Stimulated activated naive CD8-positive, alpha-beta T cell treated with anti-CD3 and anti-CD28 coated beads, Interleukin-15, Interleukin-2, amounts not matched to agents 100 ng/mL and 50 ng/mL, for 24 hours (primary cell): ENCODE data around the gene OXSR1.
"Not testable (repeated sequence)": the region's sequence is repeated elsewhere in the genome, so short reads cannot be mapped to it uniquely, and the experiment has no call there.

Experiments
- H3K27ac Mint-ChIP-seq: one replicate; pipeline ENCODE4 v1.8.0; 2021; ENCODE audit warnings: mild to moderate bottlenecking, mixed read lengths
- H3K27me3 Mint-ChIP-seq: one replicate; pipeline ENCODE4 v1.8.0; 2021; ENCODE audit warnings: mixed read lengths
- H3K36me3 Mint-ChIP-seq: one replicate; pipeline ENCODE4 v1.8.0; 2021; ENCODE audit warnings: low read depth, mixed read lengths
- H3K4me1 Mint-ChIP-seq: one replicate; pipeline ENCODE4 v1.8.0; 2021; ENCODE audit warnings: low read depth, mixed read lengths
- H3K4me3 Mint-ChIP-seq: one replicate; pipeline ENCODE4 v1.8.0; 2021; ENCODE audit warnings: mild to moderate bottlenecking, mixed read lengths
- H3K9me3 Mint-ChIP-seq: one replicate; pipeline ENCODE4 v1.8.0; 2021; ENCODE audit warnings: mixed read lengths

The OXSR1 gene

GRCh38 chr3:38124324-38125122 is 40.8 kb upstream of the OXSR1 start:
- no peaks in the 10 kb centered on the region for H3K27me3 Mint-ChIP-seq
- peaks cover 52% of the 10 kb centered on the region for H3K36me3 Mint-ChIP-seq
- peaks cover 11% of the 10 kb centered on the region for H3K4me1 Mint-ChIP-seq
- H3K9me3 Mint-ChIP-seq = no peaks in the 10 kb centered on the region
- no peak overlapping the region for H3K27ac Mint-ChIP-seq
- no peak overlapping the region for H3K4me3 Mint-ChIP-seq

DNA sequence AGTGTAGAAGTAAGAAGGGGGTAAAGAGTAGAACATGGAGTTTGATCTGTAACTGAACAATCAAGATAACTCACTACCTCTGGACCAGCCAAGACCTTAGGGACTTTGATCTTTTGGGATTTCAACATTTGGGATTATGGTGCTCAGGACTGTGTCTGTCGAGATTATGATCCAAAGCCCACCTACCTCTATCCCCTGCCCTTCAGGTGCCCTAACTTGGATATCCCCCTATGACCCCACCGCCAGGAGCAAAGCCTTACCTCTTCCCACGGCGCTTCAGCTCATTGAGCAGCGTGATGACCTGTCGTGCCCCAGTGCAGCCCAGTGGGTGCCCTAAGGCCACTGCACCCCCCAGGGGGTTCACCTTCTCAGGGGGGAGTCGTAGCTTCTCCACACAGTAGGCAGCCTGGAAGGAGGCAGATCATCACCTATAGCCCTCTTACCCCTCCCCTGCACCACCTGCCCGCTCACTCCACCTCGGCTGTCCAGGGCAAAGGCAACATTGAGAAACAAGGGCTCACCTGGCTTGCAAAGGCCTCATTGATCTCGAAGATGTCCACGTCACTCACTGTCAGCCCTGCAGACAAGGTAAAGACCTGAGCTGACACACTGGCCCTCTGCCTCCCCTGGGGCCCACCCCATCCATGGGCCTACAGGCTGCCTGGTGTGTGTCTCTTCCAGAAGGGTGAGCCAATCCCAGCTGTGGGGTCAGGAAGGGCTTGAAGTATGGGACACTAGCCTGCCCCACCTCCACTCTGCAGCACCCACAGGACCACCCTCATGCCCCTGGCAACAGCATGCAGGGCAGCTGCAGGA is 39.8 kb upstream of the OXSR1 start:
- no peaks in the 10 kb centered on the region for H3K9me3 Mint-ChIP-seq
- H3K4me1 Mint-ChIP-seq = peaks cover 16% of the 10 kb centered on the region
- H3K36me3 Mint-ChIP-seq = peaks cover 58% of the 10 kb centered on the region
- no peak overlapping the region for H3K27ac Mint-ChIP-seq
- no peak overlapping the region for H3K4me3 Mint-ChIP-seq
- H3K27me3 Mint-ChIP-seq = no peaks in the 10 kb centered on the region

GRCh38 chr3:38126121-38126892 is 39.0 kb upstream of the OXSR1 start:
- H3K36me3 Mint-ChIP-seq = peaks cover 64% of the 10 kb centered on the region
- H3K4me1 Mint-ChIP-seq = peaks cover 20% of the 10 kb centered on the region
- H3K27ac Mint-ChIP-seq = no peak overlapping the region

DNA sequence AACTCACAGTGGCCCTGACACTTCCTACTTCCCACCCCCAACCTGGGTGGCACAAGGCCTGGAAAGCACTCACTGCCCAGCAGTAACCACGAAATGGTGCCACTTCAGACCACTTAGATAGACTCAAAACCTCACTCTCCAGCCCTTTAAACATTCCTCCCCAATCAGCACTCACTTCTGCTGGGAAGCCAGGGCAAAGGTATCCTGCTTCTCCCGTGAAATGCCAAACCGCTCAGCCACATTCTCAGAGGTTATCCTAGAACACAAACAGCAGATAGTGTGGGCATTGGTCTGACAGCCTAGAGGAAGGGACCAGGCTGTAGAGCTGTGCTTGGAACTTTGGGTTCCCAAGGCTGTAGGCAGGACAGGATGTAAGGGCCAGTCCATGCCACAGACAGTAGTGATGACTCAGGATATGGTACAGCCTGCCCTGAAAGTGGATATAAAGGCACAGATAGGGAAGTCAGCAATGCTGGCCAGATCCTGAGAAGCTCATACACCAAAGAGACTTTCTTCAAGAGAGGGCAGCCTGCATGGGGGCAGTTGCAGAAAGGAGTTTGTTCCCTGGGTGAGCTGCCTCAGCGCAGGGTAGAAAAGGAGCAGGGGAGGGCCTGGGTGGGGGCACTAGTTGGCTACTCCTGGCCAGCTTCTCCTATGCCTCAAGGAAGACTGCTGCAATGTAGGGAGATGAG is 37.6 kb upstream of the OXSR1 start:
- peaks cover 17% of the 10 kb centered on the region for H3K4me1 Mint-ChIP-seq
- H3K9me3 Mint-ChIP-seq = no peaks in the 10 kb centered on the region
- H3K27me3 Mint-ChIP-seq = no peaks in the 10 kb centered on the region
- peaks cover 64% of the 10 kb centered on the region for H3K36me3 Mint-ChIP-seq
- no peak overlapping the region for H3K4me3 Mint-ChIP-seq
- H3K27ac Mint-ChIP-seq = peak overlapping the region; percentile 41

More at GRCh38 chr3:38126121-38126892, 39.0 kb upstream of the OXSR1 start:
- Mint-ChIP-seq H3K4me3 (no peak overlapping the region), H3K27me3 (no peaks in the 10 kb centered on the region), H3K9me3 (no peaks in the 10 kb centered on the region)

DNA sequence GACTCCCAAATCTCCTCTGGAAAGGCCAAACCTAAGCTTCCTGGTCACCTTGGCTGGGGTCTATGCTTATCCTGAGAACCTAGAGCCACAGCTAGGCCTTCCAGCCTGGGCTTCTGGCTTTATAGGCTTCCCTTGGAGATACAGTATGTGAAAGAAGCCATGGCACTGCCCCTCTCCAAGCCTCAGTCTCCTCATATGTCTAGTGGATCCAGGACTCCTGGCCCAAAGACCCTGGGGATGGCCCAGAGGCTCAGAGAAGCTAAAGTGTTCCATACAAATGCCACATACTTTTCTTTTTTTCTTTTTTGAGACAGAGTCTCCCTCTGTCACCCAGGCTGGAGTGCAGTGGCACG is 37.1 kb upstream of the OXSR1 start:
- Mint-ChIP-seq H3K4me3 (no peak overlapping the region), H3K27ac (no peak overlapping the region), H3K9me3 (no peaks in the 10 kb centered on the region), H3K36me3 (peaks cover 62% of the 10 kb centered on the region), H3K27me3 (no peaks in the 10 kb centered on the region), H3K4me1 (peaks cover 14% of the 10 kb centered on the region)

GRCh38 chr3:38129058-38129457 is 36.3 kb upstream of the OXSR1 start:
- Mint-ChIP-seq H3K9me3 (no peaks in the 10 kb centered on the region), H3K27ac (no peak overlapping the region), H3K4me3 (no peak overlapping the region), H3K27me3 (no peaks in the 10 kb centered on the region), H3K36me3 (peaks cover 58% of the 10 kb centered on the region), H3K4me1 (peaks cover 14% of the 10 kb centered on the region)

GRCh38 chr3:38130631-38131065 is 34.7 kb upstream of the OXSR1 start:
- H3K27ac Mint-ChIP-seq = peak overlapping the region; percentile 52
- H3K4me1 Mint-ChIP-seq = peaks cover 28% of the 10 kb centered on the region
- no peaks in the 10 kb centered on the region for H3K9me3 Mint-ChIP-seq
- H3K4me3 Mint-ChIP-seq = no peak overlapping the region
- H3K36me3 Mint-ChIP-seq = peaks cover 54% of the 10 kb centered on the region
- H3K27me3 Mint-ChIP-seq = no peaks in the 10 kb centered on the region

DNA sequence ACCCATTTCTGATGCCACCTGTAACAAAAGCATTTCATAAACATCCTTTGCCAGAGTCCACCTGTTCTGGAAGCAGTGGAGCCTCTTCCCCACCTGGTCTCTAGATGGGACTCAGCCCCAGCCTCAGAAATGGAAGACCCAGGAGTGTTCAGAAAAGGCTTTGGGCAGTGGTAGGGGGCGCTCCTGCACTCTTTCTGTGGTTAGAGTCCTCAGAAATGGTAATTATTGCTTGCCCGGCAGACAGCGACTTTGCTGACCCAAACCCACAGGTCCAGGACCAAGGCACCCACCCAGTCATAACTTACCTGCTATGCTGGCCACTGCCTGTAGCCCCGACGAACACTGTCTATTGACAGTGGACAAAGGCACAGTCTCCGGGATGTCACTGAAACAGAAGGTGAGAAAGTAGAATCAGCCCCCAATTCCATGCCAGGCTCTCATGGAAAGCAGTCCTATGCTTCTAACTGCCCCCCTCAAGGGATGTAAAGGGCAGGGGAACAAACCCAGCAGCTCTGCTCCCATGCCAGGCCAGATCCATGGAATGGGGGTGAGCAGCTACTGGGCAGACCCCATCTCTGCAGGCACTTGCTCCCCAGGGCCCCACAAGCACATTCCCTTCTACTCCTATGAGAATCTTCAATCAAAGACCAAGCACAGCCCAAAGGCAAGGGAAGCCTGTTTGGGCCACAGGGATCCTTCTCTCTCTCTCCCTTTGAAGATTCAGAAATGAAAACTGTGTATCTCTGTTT is 33.5 kb upstream of the OXSR1 start:
- Mint-ChIP-seq H3K36me3 (peaks cover 54% of the 10 kb centered on the region), H3K9me3 (no peaks in the 10 kb centered on the region), H3K4me3 (no peak overlapping the region), H3K27me3 (no peaks in the 10 kb centered on the region), H3K27ac (no peak overlapping the region), H3K4me1 (peaks cover 35% of the 10 kb centered on the region)

- H3K36me3 Mint-ChIP-seq = peaks cover 44% of the 10 kb centered on the region
- peaks cover 48% of the 10 kb centered on the region for H3K4me1 Mint-ChIP-seq
- no peaks in the 10 kb centered on the region for H3K27me3 Mint-ChIP-seq
- no peaks in the 10 kb centered on the region for H3K9me3 Mint-ChIP-seq
- H3K27ac Mint-ChIP-seq = no peak overlapping the region
- H3K4me3 Mint-ChIP-seq = no peak overlapping the region
These were observed 32.2 kb upstream of the OXSR1 start for GRCh38 chr3:38133209-38133556.

- H3K9me3 Mint-ChIP-seq = no peaks in the 10 kb centered on the region
- no peaks in the 10 kb centered on the region for H3K27me3 Mint-ChIP-seq
- no peak overlapping the region for H3K4me3 Mint-ChIP-seq
- H3K4me1 Mint-ChIP-seq = peaks cover 52% of the 10 kb centered on the region
- H3K27ac Mint-ChIP-seq = no peak overlapping the region
- peaks cover 43% of the 10 kb centered on the region for H3K36me3 Mint-ChIP-seq
These were observed 31.6 kb upstream of the OXSR1 start for GRCh38 chr3:38133557-38134405.

DNA sequence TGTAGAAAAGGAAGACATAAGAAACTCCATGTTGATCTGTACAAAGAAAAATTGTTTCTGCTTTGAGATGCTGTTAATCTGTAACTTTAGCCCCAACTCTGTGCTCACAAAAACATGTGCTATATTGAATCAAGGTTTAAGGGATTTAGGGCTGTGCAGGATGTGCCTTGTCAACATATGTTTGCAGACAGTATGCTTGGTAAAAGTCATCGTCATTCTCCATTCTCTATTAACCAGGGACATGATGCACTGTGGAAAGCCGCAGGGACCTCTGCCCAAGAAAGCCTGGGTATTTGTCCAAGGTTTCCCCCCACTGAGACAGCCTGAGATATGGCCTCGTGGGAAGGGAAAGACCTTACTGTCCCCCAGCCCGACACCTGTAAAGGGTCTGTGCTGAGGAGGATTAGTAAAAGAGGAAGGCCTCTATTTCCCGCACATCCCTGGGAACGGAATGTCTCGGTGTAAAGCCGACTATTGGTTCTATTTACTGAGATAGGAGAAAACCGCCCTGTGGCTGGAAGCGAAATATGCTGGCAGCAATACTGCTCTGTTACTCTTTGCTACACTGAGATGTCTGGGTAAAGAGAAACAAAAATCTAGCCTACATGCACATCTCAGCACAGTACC is 30.7 kb upstream of the OXSR1 start:
- not testable (repeated sequence) for H3K9me3 Mint-ChIP-seq, H3K27me3 Mint-ChIP-seq
- Mint-ChIP-seq H3K4me3 (peak overlapping the region; percentile 92), H3K27ac (peak overlapping the region; percentile 88), H3K4me1 (peaks cover 59% of the 10 kb centered on the region), H3K36me3 (peaks cover 40% of the 10 kb centered on the region)

DNA sequence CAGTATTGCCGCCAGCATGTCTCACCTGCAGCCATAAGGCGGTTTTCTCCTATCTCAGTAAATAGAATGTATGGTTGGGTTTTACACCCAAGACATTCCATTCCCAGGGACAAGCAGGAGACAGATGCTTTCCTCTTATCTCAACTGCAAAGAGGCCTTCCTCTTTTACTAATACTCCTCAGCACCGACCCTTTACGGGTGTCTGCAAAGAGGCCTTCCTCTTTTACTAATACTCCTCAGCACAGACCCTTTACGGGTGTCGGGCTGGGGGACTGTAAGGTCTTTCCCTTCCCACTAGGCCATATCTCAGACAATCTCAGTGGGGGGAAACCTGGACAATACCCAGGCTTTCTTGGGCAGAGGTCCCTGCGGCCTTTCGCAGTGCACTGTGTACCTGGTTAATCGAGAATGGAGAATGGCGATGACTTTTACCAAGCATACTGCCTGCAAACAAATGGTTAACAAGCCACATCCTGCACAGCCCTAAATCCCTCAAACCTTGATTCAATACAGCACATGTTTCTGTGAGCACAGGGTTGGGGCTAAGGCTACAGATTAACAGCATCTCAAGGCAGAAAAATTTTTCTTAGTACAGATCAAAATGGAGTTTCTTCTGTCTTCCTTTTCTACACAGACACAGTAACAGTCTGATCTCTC is 29.6 kb upstream of the OXSR1 start:
- H3K9me3 Mint-ChIP-seq, H3K27me3 Mint-ChIP-seq: not testable (repeated sequence)
- Mint-ChIP-seq H3K27ac (peak overlapping the region; percentile 88), H3K4me3 (peak overlapping the region; percentile 92), H3K36me3 (peaks cover 36% of the 10 kb centered on the region), H3K4me1 (peaks cover 63% of the 10 kb centered on the region)

DNA sequence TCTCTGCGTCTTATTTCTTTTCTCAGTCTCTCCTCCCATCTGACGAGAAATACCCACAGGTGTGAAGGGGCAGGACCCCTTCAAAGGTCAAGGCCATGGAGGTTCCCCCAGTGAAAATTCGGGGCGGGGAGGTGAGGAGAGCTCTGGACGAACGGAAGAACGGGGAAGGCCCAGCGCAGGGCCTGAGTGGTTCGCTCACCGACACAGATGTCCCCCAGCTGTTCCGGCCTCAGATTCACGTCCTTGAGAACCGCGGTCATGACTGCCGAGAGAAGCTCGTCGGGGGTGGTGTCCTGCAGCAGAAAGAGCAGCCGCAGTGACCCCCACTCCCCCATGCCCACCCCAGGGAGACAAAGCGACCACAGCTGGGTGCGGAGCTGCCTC is 29.0 kb upstream of the OXSR1 start:
- Mint-ChIP-seq H3K9me3 (no peaks in the 10 kb centered on the region), H3K36me3 (peaks cover 37% of the 10 kb centered on the region), H3K27ac (peak overlapping the region; percentile 88), H3K27me3 (no peaks in the 10 kb centered on the region), H3K4me3 (peak overlapping the region; percentile 92), H3K4me1 (peaks cover 67% of the 10 kb centered on the region)
